Panc1 (cell line): ENCODE measurements around the gene FOXN4.

ENCODE experiments used
- CTCF ChIP-seq: fragments of 450-650 bp; IDR thresholded peaks from 2 replicates; pipeline ENCODE4 v1.5.1; 2017; ENCODE audit warnings: mild to moderate bottlenecking
- POLR2AphosphoS5 ChIP-seq: IDR thresholded peaks from 2 replicates; pipeline ENCODE4 v1.6.1; 2012; ENCODE audit warnings: mild to moderate bottlenecking, low read depth, low read length, moderate library complexity
- REST ChIP-seq, 2 experiments: IDR thresholded peaks; 2 replicates each; pipeline ENCODE4 v1.6.1; 2011 to 2012; ENCODE audit warnings: low read depth in 2 of 2, control low read depth in 1 of 2, low read length in 1 of 2, mild to moderate bottlenecking in 1 of 2, moderate library complexity in 1 of 2; ENCODE audit not compliant: insufficient read depth in 1 of 2
- SIN3A ChIP-seq: IDR thresholded peaks from 2 replicates; pipeline ENCODE4 v1.6.1; 2012; ENCODE audit warnings: low read depth, mild to moderate bottlenecking, low read length, moderate library complexity, borderline replicate concordance; ENCODE audit not compliant: insufficient read depth

GRCh38 chr12:109261087-109261486, 48.0 kb downstream of the FOXN4 start:
- no peak for TF ChIP-seq CTCF
- no peak for TF ChIP-seq POLR2AphosphoS5
- TF ChIP-seq SIN3A: no peak
- TF ChIP-seq REST (IDR thresholded peaks at IDR 0.05; ENCODE audit: insufficient read depth in 1 of 2, low read depth in 2 of 2, low read length in 1 of 2): no peak
